NCI-H2029 (cell line): ENCODE measurements around the gene SEMA4D.
A peak's percentile ranks its signal among the peaks of the same experiment; 100 is the strongest.

Source experiments
- DNase-seq: peaks from one replicate; lab custom pipeline; 2025; lab: John Stamatoyannopoulos, UW

Gene SEMA4D

DNA sequence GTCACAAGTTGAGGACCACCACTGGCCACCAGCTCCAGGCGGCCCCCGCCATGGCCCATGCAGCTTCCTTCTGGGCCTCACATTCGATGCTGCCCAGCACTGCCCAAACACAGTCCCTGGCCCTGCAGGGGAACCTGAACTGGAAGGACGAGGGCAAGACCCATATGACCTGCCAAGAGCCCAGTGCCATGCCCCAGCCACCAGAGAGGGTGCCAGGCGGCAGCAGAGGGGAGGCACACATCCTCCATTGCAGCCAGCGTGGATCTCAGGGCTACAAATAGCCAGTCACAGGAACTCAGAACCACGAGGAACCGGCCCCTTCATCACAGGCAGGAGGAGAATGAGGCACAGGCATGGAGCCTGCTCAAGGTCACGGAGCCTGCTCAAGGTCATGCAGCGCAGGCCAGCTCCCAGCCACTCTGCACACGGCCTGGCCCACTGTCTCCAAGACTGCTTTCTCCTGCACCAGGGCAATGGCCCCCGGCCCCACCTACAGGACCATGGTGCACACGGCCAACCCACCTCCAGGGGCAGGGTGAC is 69.6 kb downstream of the SEMA4D start:
- DNase-seq = no peak

DNA sequence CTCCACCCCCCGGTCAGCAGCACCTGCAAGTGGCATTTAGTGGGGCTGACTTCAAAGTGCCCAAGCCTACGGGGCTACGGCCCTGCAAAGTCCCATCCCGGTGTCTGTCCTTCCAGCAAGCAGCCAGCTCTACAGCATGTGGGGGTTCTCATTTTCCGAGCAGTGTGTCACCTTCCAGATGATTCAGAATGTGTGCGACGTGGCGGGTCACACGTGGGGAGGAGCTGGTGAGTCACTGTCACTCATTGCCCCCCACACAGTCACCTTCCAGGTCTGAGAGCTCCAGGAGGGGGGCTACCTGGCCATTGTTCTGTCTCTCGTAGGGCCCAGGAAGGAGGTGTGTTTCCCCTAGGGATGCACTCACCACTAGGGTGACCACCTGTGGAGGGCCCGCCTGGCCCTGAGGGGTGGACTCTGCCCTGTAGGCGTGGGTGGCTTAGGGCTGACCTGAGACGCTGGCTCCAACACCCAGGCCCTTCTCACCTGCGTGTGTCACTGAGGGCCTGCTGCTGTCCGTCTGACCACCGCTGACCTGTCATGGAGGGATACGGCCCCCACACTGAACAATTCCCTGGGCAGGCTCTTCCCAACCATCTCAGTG is 70.2 kb downstream of the SEMA4D start:
- no peak for DNase-seq

DNA sequence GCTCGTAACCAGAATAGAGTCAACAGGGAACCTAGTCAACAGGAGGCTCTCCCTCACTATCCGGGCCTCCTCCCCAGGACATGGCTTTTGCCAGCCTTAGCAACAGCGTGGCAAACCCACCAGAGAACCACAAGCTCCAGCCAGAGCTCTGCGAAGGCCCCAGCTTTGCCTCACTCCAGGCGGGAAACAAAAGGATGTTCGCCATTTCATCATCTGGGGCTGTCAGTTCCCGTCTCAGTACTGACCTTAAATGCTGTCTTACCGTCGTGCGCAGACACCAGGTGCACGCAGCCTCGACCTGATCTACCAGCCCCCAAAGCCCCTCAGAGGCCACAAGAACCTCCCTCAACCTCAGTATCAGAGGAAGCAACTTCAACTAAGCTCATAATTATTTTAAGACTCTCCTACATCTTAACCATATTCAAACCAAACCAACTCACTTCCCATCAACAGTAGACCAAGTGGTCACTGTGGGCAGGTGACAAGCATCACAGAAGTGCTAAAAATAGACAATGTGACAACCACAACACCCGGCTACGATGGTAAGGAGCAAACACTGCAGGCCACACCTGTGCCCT is 71.4 kb downstream of the SEMA4D start:
- DNase-seq = no peak

DNA sequence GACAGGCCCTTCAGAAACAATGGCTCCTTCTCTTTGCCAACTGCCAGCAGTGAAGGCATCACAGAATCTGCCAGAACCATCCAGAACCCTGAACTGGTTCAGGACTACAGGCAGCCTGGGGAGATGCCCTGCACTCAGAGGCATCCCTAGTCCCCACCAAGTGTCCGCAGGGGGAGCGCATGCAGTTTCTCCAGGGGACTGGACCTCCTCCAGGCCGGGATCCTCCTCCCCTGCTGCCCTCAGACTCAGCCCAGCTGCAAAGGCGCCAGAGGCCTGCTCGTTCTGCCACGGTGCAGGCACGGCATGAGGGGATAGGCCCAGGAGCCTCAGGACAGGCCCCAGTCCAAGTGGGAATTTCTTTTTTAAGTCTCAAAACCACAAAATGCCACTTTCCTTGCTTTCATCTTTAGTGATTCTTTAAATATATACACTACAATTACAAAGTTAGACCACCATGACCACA is 72.0 kb downstream of the SEMA4D start:
- no peak for DNase-seq

DNA sequence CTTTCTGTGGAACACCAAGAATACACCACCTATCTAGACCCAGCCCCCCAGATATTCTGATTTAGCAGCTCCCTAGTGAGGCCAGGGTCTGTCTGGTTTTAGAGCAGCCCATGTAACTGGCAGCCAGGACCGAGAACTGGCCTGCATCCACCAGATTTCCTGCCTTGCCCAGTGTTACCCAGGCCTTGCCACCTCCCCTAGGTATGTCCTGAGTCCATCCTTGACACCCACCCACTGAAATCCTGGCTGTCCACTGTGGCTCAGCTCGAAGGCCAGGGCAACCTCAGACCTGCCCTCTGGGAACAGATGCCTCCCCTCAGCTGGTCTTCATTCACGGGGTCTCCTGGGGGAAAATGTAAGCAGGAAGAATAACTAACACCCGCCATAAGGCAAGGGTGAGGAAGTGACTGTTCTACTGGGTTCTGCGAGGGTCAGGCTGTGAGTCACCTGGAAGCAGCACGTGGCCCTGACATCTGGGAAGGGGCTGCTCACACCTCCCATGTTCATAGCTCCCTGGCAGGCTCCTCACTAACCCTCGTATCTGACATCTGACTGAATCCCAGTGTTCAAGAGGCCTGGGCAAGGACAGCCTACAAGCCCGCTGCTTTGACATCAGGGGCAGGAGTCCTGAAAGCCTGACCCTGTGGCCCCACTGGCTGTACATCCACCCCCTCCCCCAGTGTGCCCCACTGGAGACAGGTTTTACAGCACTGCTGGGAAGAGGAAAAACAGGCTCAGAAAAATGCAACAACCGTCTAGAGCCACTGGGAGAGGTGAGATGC is 72.7 kb downstream of the SEMA4D start:
- DNase-seq = no peak

DNA sequence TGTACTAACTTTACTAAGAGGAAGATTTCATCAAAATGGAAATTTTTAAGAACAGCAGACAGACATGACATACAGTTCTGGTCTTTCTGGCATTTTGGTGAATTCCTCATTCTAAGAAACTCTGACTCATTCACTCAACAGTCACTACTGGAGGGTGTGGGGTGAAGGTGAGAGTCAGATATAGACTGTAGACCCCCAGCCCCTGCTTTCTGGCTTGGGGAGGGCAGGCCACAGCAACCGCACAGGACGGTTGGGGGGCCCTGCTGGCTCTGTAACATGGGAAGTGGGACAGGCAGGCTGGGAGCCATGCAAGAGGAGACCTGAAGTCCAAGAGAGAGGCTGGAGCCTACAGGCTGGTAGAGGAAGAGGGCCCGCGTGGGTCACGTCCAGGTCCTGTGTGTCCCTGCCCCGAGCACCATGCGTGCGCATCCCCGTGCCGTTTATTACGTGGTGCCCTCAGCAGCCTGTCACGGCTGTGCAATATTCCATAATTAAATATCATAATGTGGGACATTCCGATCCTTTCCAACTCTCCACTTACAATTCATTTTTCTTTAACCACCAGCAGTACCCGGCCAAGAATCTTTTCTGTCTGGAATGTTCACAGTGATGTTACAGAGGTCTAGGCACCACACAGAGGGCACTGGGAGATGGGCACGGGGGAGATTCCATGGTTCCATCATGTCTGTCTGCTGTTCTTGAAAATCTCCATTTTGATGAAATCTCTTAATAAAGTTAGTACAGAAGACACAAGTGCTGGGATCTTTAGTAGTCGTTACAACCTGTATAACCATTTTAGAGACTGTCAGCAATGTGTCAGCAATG is 75.5 kb downstream of the SEMA4D start:
- DNase-seq = no peak

DNA sequence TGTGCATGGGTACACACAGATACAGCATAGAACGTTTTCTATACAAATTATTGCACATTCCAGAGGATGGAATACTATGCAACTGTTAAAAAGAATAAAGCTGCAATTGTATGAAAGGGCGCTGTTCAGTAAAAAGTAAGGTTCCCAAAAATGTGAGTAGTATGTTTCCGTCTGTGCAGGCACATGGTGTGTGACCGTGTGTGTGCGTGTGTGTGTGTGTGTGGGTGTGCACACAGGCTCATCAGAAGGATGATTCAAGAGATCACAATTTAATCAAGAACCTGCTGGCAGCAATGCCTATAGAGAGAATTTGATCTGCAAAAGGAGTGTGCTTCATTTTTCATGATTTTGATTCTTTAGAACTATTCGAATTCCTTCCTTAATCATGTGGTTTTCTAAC is 76.3 kb downstream of the SEMA4D start:
- no peak for DNase-seq

DNA sequence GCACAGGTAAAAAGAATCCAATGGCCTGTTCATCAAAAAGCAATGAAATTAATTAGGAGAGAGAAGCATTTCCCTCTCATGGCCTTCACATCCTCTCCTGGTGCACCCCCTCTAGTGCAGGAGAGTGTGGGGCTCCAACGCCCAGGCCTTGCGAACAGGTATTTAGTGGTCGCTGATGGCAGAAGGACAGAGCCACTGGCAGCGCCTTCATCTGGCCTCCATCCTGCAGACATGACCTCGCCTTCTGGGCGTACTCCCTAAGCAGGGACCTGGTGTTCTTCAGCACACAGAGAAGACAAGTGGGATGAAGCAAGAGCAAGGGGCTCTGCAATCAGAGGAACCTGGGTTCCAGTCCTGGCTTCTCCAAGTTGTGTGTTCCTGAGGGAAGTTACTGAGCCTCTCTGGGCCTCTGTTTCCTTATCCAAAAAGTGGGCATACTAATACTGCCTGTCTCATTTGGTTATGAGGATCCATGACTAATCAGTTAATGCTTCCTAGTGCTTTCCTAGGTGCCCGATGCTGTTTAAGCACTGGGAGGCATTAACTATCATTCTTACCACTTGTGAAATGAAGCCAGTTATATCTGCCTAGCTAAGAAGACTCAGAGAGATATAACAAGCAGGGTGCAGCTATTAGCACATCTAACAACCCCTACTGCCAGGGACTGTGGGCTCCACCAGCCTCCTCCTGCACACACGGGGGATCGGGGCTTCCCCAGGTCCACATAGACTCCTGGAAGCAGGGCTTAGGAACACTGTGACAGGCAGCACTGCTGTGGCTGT is 77.3 kb downstream of the SEMA4D start:
- DNase-seq = no peak

DNA sequence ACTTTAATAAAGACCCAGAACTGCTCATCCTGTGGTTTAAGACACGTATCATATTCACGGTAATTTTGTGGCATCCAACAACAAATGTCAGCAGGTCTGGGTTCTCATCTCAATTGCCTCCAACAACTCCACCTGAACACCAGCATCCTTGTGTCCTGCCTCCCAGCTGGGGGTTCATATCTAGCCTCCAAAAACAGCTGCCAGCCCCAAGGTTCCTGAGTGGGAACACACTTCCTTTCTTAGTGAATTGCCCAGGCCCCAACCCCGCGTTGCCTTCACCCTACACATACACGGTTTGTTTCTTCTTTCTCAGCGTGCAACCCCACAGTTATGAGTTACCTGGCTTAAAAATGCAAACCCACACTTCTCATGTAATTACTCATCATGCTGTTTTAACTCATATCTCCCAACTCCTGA is 77.9 kb downstream of the SEMA4D start:
- DNase-seq = no peak

DNA sequence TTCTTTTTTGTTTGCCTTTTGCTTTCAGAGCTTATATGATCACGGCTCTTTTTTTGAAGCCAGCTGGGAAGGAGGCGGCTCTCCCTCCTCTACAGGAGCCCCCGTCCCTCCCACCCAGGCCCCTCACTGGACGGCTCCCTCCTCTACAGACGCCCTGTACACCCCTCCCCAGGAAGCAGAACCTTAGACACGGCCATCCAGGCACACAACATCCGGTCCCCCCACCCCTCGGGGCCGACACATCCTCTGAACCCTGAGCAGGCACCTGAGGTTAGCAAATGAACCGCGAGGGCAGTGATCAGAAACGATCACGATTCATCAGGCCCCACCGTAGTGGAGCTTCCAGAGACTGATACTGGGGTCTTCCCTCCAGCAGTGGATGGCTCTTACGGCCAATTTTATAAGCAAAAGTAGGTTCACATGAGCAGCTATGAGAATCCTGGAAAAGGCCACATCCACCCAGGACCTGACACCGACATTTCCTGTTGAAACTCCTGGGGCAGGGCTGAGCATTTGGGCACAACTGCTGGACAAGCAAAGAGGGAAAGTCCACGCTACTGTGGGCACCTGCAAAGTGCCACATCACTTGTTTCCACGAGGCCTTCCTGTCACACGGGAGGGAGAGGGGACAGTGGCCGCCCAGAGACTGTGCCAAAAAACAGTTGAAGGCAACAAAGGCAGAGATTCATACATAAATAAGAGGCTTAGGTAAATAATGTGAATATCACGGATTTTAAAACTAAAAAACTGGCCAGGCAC is 78.9 kb downstream of the SEMA4D start:
- DNase-seq = no peak

DNA sequence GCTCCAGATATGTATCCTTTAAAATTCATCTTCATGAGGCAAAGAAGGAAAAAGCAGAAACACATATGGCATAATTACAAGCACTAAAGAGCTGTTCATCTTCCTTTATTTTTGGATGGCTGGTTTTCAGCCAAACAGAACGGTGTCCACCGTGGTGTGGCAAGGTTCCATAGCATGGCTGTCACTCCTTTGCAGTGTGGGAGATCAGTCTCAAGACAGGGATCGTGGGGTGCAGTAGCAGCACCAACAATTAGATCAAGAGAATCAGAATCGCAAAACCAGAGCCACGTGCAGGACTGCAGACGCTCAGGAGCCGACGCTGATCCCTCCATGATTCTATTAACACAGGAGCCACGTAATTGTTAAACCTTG is 79.5 kb downstream of the SEMA4D start:
- no peak for DNase-seq

DNA sequence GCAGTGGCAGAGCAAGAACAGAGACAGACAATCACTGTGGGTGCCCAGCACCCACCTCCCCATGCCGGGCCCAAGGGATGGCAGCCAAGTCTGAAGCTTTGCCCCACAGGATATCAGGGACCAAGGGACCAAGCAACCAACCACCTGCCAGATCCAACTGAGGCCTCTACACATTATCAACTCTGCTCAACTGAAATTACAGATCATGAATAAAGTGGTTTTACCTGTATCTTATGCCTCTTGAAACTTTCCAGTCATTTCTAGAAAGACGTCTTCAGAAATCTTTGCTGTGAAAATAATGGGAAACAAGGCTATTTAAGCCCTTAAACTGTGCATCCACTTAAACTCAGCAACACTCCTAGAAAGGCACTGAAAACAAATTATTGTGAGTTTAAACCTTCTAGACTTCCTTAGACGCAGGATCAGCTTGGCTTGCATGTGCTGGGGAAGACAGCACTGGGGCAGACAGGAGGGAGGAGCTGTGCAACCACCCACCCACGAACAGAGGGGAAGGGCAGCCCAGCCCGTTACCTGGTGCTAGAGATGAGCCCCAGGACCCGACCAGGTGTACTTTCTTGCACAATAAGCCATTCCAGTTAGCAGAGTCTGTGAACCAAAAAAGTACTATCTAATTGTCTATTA is 80.0 kb downstream of the SEMA4D start:
- DNase-seq = no peak

DNA sequence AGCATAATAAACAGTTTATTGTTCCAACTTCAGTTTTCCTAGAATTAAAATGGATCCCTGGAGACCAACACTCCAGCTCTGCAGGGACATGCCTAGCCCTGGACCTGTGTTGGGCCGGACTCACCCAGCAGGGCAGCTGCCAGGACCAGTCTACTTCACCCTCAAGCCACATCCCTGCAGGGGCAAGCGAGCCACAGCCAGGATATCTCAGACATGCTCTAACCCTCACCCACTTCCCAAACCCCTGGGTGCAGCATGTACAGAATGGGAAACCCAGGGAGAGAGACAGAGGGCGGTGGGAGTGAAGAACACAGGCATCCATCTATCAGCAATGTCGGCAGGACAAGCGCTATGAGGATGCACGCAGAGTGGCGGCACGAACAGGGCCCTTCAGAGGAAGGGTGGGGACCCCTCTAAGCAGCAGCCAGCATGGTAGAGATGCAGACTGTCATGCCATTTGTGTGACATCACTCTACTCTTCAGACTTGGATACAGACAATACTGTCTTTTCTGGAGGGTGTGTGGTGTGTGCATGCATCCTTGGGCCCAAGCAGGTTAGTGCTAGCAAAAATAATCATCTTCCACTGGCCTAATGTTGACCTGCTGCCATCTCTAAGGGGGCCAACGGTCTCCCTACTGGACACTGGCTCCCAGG is 83.1 kb downstream of the SEMA4D start:
- DNase-seq = no peak

DNA sequence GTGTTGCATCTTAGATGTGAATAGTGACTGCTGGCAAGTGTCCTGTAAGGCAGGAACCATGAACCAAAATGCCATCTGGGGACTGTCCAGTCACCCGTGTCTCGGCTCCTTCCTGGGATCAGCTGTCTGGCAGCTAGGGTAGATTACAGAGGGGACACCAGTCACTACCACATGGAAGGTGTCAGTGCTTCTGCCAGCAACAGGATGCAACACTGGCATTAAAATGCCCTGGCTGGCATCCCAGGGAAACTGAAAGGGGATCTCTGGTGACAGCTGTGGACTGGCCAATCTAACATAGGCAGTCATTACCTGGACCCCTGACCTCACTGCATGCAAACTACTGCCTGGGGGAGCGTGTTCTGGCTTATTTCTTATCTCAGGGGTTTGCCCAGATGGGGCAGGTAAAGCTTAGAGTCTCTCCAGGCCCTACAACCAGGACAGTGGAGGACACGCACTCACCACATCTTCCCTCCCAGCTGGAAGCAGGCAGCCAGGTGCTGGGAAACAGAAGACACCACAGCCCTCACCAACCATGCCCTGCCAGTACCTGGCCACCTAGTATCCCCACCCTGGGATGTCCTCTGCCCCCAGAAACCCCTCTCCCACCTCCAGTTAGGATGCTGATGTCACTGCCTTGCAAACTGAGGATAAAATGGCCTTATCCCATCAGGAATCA is 83.8 kb downstream of the SEMA4D start:
- DNase-seq = peak; percentile 48

DNA sequence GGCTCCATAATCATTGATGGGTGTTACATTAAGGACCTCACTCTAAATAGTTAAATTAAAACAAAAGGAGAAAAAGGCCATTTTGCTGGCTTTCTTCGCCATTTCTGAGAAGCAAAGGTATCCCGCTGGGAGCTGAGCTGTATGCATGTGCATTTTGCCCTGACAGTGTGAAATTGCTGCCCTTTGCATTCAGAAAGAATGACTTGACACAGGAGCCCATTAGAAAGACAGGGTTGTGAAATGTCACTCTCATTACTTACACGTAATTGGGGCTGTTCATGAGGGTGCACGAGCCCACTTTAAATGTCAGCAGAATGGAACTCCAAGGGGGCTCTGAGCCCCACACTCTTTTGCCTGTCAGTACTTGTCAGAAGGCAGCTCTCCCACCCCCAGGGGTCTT is 85.0 kb downstream of the SEMA4D start:
- no peak for DNase-seq

DNA sequence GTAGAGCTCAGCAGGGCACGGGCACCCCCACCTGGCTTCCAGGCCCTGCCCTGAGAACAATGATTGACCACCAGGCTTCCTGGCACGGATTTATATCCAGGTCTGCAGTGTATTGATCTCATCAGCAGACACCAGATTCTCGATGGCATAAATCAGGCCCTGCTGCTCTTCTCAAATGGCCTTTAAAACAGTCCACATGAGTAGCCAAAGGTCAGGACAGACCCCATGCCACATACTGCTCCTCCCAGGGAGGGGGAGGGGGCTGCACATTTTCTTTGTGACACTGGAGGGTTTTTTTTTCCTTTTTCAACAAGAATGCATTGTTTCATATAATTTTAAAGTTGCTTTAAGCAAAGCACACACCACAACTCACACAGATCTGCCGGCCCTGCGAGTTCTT is 85.4 kb downstream of the SEMA4D start:
- DNase-seq = no peak

DNA sequence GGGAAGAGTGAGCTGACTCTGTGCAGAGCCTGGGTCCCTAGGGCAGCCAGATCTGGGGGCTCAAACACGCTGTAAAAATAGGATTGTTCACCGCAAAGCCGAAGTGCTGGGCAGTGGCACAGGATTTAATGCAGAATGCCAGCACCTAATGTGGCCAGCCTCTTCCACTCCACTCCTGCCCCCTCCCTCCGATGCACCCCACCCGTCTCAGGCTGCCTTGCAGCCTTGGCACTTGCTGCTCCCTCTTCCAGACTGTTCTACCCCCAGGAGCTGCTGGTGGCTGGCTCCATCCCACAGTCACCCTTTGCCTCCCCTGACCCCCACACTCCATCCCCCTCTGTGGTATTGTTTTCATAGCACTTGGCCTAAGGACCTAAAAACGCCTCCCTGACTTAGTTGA is 86.2 kb downstream of the SEMA4D start:
- no peak for DNase-seq

DNA sequence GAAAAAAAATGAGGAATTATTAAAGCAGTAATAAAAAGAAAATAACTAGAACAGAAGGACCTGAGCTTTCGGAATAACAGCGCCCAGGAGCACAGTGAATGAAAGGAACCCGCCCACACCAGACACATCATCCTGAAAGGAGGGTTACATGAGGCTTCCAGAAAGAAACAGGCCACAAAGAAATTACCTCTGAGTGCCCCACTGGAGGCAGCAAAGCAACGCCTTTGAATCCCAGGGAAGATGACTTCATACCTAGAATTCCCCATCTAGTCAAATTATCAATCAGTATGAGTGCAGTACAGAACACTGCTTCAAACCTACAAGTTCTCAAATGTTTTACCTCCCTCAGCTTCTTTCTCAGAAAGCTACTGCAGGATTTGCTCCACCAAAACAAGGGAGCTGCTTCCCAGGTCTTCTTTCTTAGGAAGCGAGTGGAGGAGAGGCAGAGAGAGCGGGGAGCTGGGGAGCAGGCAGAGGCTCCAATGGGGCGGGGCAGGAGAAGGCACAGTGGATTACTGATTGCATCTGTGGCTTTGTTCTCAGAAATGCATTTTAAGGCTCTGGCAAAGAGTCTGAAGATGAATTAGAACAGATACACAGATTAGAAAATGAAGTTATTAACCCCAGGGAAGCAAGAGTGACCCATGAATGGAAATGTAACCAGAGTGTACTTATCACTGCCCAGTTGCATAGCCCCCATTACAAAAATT is 87.1 kb downstream of the SEMA4D start:
- no peak for DNase-seq

DNA sequence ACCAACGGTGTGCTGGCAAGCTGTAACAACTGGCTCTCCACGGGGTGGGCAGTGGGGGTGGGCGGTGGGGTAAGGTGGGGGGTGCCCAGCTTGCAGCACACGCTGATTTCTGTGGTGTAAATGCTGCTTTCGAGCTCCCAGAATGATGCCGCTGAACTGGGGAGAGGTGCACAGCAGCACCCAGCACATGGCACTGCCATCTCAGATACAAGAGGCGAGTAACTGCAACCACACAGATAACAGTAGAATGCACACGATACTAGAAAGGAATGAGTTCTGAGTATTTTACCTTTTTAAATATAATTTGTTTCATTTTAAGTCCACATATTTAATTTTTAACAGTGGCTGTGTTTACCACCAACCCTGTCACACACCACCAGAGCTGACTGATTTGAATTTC is 87.9 kb downstream of the SEMA4D start:
- DNase-seq = no peak
